Measurements from ENCODE around the gene HS6ST2. TPM values are rescaled to one million over a fixed set of nuclear protein-coding genes. Genes with fewer than 3 reads are reported as not detected.

Gene HS6ST2
- total RNA-seq, 1 donor, result not detected

DNA sequence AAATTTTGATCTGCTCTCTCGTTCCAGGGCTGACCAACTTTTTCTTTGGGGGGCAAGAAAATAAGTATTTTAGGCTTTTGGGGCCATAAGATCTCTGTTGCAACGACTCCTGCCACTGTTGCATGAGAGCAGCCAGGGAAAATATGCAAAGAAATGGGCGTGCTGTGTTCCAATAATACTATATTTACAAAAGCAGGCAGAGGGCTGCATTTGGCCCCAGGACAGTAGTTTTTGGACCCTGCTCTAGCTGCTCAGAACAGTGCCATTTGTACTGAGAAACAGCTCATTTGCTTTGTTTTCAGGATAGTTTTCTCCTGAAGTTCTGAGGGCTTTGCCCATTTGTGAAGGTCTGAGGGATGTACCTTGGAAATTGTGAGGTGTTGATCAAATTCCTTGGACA lies 334.5 kb downstream of the HS6ST2 start:
- no peak for TF ChIP-seq CTCF (IDR thresholded peaks at IDR 0.05; ENCODE audit: extremely low read depth, low read depth, low read length)
- Histone ChIP-seq H2AFZ (ENCODE audit: low read length) (no peak overlapping the region), H3K36me3 (ENCODE audit: insufficient read depth, low read length) (no peaks in the 10 kb centered on the region), H3K27ac (ENCODE audit: low read depth, low read length) (no peak overlapping the region), H3K9me3 (ENCODE audit: low read depth, low read length) (no peaks in the 10 kb centered on the region), H3K4me3 (ENCODE audit: insufficient read depth, low read length) (no peak overlapping the region), H3K4me2 (ENCODE audit: insufficient read depth, low read length) (no peak overlapping the region), H3K79me2 (ENCODE audit: insufficient read depth, low read length) (no peaks in the 10 kb centered on the region), H3K27me3 (ENCODE audit: insufficient read depth, low read length) (peaks cover 34% of the 10 kb centered on the region), H4K20me1 (ENCODE audit: insufficient read depth, low read length) (no peaks in the 10 kb centered on the region), H3K4me1 (ENCODE audit: insufficient read depth, low read length) (no peaks in the 10 kb centered on the region)
- no peak for DNase-seq (ENCODE audit: insufficient read length, low spot score, missing footprints)

GRCh38 chrX:132623300-132623699 lies 335.1 kb downstream of the HS6ST2 start:
- no peak for DNase-seq (ENCODE audit: insufficient read length, low spot score, missing footprints)
- no peak for TF ChIP-seq CTCF (IDR thresholded peaks at IDR 0.05; ENCODE audit: extremely low read depth, low read depth, low read length)
- Histone ChIP-seq H3K79me2 (ENCODE audit: insufficient read depth, low read length) (no peaks in the 10 kb centered on the region), H3K4me3 (ENCODE audit: insufficient read depth, low read length) (no peak overlapping the region), H3K27ac (ENCODE audit: low read depth, low read length) (no peak overlapping the region), H3K36me3 (ENCODE audit: insufficient read depth, low read length) (no peaks in the 10 kb centered on the region), H2AFZ (ENCODE audit: low read length) (no peak overlapping the region), H3K9me3 (ENCODE audit: low read depth, low read length) (no peaks in the 10 kb centered on the region), H3K4me2 (ENCODE audit: insufficient read depth, low read length) (no peak overlapping the region), H4K20me1 (ENCODE audit: insufficient read depth, low read length) (no peaks in the 10 kb centered on the region), H3K4me1 (ENCODE audit: insufficient read depth, low read length) (no peaks in the 10 kb centered on the region), H3K27me3 (ENCODE audit: insufficient read depth, low read length) (peaks cover 31% of the 10 kb centered on the region)

GRCh38 chrX:132622130-132622529 lies 336.3 kb downstream of the HS6ST2 start:
- no peak overlapping the region for H2AFZ ChIP-seq (ENCODE audit: low read length)
- H3K27me3 ChIP-seq (ENCODE audit: insufficient read depth, low read length), result peaks cover 29% of the 10 kb centered on the region
- no peaks in the 10 kb centered on the region for H3K36me3 ChIP-seq (ENCODE audit: insufficient read depth, low read length)
- DNase-seq (ENCODE audit: insufficient read length, low spot score, missing footprints), result no peak
- H3K9me3 ChIP-seq (ENCODE audit: low read depth, low read length), result no peaks in the 10 kb centered on the region
- no peak overlapping the region for H3K27ac ChIP-seq (ENCODE audit: low read depth, low read length)
- no peak overlapping the region for H3K4me2 ChIP-seq (ENCODE audit: insufficient read depth, low read length)
- no peaks in the 10 kb centered on the region for H3K79me2 ChIP-seq (ENCODE audit: insufficient read depth, low read length)
- no peaks in the 10 kb centered on the region for H3K4me1 ChIP-seq (ENCODE audit: insufficient read depth, low read length)
- TF ChIP-seq CTCF (IDR thresholded peaks at IDR 0.05; ENCODE audit: extremely low read depth, low read depth, low read length), result no peak
- no peaks in the 10 kb centered on the region for H4K20me1 ChIP-seq (ENCODE audit: insufficient read depth, low read length)
- no peak overlapping the region for H3K4me3 ChIP-seq (ENCODE audit: insufficient read depth, low read length)

GRCh38 chrX:132618810-132619209 lies 339.6 kb downstream of the HS6ST2 start:
- TF ChIP-seq CTCF (IDR thresholded peaks at IDR 0.05; ENCODE audit: extremely low read depth, low read depth, low read length), result no peak
- H3K9me3 ChIP-seq (ENCODE audit: low read depth, low read length), result no peaks in the 10 kb centered on the region
- H3K27ac ChIP-seq (ENCODE audit: low read depth, low read length), result no peak overlapping the region
- no peak for DNase-seq (ENCODE audit: insufficient read length, low spot score, missing footprints)
- no peaks in the 10 kb centered on the region for H3K79me2 ChIP-seq (ENCODE audit: insufficient read depth, low read length)
- H3K4me3 ChIP-seq (ENCODE audit: insufficient read depth, low read length), result no peak overlapping the region
- H2AFZ ChIP-seq (ENCODE audit: low read length), result no peak overlapping the region
- H3K27me3 ChIP-seq (ENCODE audit: insufficient read depth, low read length), result peaks cover 14% of the 10 kb centered on the region
- no peak overlapping the region for H3K4me2 ChIP-seq (ENCODE audit: insufficient read depth, low read length)
- no peaks in the 10 kb centered on the region for H3K36me3 ChIP-seq (ENCODE audit: insufficient read depth, low read length)
- no peaks in the 10 kb centered on the region for H3K4me1 ChIP-seq (ENCODE audit: insufficient read depth, low read length)
- no peaks in the 10 kb centered on the region for H4K20me1 ChIP-seq (ENCODE audit: insufficient read depth, low read length)
